IPS-NIHi7 (cell line): ENCODE data around the gene CNNM2.

Experiments used
- DNase-seq: peaks from one replicate; pipeline ENCODE4 v3.0.0; 2012; ENCODE audit warnings: mixed read lengths; ENCODE audit errors: extremely low spot score

Gene CNNM2

GRCh38 chr10:102917962-102918816 is at the start of gene CNNM2:
Gene CNNM2, plus strand, starts transcription at chr10:102918294. Its CDS starts 187 bp downstream, at chr10:102918481.
- DNase-seq = peak; percentile 96

DNA sequence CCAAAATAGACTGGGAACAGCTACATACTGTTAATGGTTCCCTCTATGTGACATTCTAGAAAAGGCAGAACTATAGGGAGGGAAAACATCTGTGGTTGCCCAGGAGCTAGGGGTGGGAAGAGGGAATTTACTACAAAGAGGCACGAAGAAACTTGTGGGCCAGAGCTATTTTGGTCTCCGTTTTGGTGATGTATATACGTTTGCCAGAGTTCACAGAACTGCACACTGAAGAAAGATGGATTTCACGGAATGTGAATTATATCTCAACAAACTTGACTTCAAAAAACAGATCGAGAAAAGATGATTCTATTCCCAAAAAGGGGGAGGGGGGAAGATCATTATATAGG is 49.2 kb upstream of the CNNM2 start:
- DNase-seq = peak; percentile 20

DNA sequence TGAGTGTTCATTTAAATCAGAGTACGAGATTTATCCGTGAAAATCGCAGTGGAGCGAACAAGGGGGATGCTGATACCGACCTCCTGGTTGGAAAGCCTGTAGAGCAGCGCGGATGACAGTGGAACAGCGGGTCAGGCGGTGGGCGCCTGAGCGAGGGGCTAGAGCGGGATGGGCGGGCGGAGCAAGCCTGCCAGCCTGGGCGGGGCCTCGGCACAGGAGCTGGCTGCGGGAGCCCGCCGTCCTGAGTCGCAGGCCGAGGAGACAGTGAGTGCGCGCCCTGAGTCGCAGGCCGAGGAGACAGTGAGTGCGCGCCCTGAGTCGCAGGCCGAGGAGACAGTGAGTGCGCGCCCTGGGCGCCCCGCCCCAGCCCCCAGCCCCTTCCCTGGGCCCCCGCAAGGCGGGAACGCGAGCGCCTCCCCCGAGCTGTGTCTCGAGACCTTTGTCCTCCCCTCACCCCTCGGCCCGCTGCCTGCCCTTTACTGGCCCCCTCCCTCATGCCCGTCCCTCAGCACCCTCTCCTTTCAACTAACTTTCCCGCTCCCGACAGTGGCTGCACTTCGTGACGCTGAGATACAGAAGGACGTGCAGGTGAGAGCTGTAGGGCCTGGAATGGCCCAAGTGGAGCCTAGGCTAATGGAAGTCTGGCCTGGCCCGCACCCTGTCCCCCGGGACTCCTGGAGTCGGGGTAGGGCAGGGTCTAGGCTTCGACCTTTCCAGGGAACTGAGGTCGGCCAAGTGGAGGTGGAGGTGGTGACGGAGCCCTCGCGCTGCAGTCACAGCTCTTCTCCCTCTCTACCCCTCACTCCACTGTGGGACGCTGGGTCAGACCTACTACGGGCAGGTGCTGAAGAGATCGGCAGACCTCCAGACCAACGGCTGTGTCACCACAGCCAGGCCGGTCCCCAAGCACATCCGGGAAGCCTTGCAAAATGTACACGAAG is 48.6 kb upstream of the CNNM2 start, which contains the start of gene AS3MT:
Gene AS3MT (plus strand): TSS at position 213 of the 941 bp plus-strand sequence. CDS start 123 bp downstream, at position 336.
- DNase-seq = peak; percentile 93

- DNase-seq = no peak
Measured at GRCh38 chr10:102870221-102870620, 47.9 kb upstream of the CNNM2 start.

- DNase-seq = no peak
Measured at GRCh38 chr10:102872163-102872562, 45.9 kb upstream of the CNNM2 start.

- DNase-seq = no peak
Measured at GRCh38 chr10:102876747-102877153, 41.3 kb upstream of the CNNM2 start.

DNA sequence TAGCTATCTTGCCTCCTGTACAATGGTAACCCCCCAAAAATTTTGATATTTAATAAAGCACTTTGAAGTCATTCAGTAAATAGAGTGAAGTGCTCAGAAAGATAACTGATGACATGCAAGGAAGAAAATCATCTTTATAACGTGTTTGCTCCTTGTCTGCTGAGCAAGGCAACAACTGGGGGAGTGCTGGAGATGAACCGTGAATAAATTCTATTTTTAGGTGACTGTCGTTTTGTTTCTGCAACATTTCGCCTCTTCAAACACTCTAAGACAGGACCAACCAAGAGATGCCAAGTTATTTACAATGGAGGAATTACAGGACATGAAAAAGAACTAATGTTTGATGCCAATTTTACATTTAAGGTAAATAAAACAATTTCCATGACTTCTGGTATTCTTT is 39.5 kb upstream of the CNNM2 start:
- no peak for DNase-seq

- DNase-seq = no peak
Measured at GRCh38 chr10:102880256-102880655, 37.8 kb upstream of the CNNM2 start.

GRCh38 chr10:102888048-102888447 is 30.0 kb upstream of the CNNM2 start:
- DNase-seq = no peak

- no peak for DNase-seq
Measured at GRCh38 chr10:102894466-102895213, 23.5 kb upstream of the CNNM2 start.

GRCh38 chr10:102900006-102900405 is 18.1 kb upstream of the CNNM2 start:
- no peak for DNase-seq

DNA sequence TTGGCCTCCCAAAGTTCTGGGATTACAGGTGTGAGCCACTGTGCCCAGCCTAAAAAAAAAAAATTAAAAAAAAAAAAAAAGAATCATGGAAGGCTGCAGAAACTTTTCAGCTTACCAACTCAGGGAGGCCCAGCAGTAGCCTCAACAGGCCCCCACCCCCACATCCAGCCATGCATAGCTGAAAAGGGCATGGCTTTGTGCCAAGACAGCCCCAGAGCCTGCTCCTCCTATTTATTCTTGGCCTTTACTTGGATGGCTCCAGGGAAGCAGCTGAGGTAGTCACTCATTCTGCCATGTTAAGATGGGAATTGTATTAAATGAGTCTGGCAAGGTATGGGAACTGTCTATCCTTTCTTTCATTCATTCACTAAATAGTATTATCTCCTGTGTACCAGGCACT is 13.7 kb upstream of the CNNM2 start:
- DNase-seq = no peak

DNA sequence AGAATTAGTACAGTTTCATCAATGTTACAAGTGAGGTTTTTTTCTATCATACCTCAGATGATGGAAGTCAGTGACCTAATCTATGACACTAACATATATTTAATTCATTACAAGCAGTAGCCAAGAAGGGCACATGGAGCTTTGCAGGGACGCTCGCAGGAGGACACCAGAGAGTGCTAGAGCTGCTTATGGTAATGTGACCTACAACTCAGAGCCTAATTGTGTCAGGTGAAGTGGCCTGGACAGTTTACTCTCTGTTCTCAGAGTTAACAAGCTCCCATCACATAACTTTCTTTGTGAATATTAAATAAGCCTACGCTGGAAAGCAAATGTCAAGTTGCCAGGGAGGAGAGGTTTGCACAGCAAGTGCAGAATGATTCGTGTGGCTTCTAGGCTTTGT is 11.6 kb upstream of the CNNM2 start:
- DNase-seq = no peak

DNA sequence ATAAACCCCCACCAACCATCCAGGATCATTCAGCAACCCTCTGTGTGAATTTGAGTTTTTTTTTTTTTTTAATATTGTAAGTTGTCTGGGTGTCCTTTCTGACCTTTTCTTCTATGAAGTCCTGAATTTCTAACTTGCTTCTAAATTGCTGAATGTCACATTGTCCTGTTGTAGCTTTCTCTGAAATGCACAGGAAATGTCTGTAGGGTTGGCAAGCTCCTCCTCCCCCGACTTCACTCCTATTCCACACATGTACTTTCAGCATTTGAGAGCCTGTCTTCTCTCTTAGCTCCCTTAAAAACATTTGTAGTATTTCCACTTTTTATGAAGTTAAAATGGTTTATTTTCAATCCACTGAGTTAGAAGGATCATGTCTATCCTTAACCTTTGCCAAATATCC is 3.3 kb upstream of the CNNM2 start:
- DNase-seq = no peak

DNA sequence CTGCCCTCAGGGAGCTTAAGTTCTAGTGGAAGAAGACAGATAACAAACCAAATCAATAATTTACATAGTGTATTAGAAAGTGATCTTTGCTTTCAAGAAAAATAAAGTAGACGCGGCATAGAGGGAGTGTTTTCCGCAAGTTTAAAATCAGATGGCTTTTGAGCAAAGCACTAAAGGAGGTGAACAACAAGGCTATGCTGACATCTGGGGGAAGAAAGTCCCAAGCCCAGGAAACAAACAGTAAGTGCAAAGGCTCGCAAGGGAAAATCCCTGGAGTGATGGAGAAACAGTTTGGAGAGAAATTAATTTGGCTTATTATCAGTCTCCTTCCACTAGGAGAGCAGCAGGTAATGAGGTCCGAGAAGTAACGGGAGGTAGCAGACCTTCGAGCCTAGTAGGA is 1.9 kb upstream of the CNNM2 start:
- no peak for DNase-seq

DNA sequence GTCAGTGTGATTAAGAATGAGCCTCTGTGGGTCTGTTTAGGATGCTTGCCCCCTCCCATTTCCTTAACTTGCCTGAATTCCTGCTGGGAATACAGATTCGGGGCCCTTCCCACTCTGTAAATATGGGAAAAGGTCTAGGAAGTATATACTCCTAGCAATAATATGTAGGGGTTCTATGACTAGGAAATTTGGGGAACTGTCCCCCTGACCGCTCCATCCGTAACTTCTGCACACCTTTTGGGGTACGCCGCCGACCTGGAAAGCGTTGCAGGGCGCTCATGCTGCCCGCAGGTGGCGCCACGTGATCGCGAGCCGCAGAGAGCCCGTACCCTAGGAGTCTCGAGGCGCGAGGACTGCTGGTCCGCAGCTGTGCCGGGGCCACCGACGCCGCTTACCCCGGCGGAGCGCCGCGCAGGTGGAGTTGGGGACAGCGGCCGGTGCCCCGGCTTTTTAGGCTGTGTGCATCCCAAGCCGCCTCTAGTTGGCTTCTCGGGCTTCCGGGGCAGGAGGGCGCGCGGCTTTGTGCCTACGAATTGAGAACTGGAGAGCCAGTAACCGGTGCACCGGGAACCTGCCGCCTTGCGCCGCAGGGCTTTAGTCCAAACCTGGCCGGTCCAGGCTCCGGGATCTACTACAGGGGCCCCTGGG is 656 bp upstream of the CNNM2 start:
- peak; percentile 81 for DNase-seq

- no peak for DNase-seq
Measured at GRCh38 chr10:102918817-102919245, 737 bp downstream of the CNNM2 start.

DNA sequence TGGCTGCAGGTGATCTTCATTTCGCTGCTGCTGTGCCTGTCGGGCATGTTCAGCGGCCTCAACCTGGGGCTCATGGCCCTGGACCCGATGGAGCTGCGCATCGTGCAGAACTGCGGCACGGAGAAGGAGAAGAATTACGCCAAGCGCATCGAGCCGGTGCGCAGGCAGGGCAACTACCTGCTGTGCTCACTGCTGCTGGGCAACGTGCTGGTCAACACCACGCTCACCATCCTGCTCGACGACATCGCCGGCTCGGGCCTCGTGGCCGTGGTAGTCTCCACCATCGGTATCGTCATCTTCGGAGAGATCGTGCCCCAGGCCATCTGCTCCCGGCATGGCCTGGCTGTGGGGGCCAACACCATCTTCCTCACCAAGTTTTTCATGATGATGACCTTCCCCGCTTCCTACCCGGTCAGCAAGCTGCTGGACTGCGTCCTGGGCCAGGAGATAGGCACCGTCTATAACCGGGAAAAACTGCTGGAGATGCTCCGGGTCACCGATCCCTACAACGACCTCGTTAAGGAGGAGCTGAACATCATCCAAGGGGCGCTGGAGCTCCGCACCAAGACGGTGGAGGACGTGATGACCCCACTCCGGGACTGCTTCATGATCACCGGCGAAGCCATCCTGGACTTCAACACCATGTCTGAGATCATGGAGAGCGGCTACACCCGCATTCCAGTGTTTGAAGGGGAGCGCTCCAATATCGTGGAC is 1.3 kb downstream of the CNNM2 start:
- no peak for DNase-seq

- DNase-seq = no peak
Measured at GRCh38 chr10:102919992-102920739, 2.1 kb downstream of the CNNM2 start.

GRCh38 chr10:102923601-102924000 is 5.5 kb downstream of the CNNM2 start:
- DNase-seq = no peak
